ENCODE data around the gene TMF1.

The TMF1 gene, protein sequence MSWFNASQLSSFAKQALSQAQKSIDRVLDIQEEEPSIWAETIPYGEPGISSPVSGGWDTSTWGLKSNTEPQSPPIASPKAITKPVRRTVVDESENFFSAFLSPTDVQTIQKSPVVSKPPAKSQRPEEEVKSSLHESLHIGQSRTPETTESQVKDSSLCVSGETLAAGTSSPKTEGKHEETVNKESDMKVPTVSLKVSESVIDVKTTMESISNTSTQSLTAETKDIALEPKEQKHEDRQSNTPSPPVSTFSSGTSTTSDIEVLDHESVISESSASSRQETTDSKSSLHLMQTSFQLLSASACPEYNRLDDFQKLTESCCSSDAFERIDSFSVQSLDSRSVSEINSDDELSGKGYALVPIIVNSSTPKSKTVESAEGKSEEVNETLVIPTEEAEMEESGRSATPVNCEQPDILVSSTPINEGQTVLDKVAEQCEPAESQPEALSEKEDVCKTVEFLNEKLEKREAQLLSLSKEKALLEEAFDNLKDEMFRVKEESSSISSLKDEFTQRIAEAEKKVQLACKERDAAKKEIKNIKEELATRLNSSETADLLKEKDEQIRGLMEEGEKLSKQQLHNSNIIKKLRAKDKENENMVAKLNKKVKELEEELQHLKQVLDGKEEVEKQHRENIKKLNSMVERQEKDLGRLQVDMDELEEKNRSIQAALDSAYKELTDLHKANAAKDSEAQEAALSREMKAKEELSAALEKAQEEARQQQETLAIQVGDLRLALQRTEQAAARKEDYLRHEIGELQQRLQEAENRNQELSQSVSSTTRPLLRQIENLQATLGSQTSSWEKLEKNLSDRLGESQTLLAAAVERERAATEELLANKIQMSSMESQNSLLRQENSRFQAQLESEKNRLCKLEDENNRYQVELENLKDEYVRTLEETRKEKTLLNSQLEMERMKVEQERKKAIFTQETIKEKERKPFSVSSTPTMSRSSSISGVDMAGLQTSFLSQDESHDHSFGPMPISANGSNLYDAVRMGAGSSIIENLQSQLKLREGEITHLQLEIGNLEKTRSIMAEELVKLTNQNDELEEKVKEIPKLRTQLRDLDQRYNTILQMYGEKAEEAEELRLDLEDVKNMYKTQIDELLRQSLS

GRCh38 chr3:69051756-69052471, at the start of gene TMF1:
TMF1 (minus strand) TSS chr3:69052333; CDS start chr3:69052086, 247 bp downstream.
- DNase-seq (ENCODE audit: insufficient read length, low spot score) (peak; percentile 70), FAIRE-seq (peak; percentile 100)

DNA sequence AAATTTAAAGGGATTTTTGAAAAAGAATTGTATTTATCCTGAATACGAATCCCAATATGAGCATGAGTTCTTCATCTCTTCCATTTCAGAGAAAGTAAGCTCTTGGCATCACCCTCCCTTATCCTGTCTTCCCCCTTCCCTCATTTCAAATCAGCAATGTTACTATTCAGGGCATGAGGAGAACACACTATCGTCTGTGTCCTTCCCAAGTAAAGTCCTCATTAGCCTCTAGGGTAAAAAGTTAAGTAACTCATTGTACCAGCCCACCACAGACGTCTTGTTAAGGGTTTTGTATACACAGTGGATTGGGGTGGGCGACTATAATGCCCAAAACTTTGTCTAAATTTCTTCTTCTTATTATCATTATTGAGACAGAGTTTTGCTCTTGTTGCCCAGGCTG, 47.4 kb upstream of the TMF1 start:
- FAIRE-seq (no peak), DNase-seq (ENCODE audit: insufficient read length, low spot score) (no peak)

- DNase-seq (ENCODE audit: insufficient read length, low spot score) (no peak), FAIRE-seq (no peak)
Observed at GRCh38 chr3:69097407-69098086, 45.4 kb upstream of the TMF1 start.

GRCh38 chr3:69096299-69096698, 44.2 kb upstream of the TMF1 start:
- FAIRE-seq (no peak), DNase-seq (ENCODE audit: insufficient read length, low spot score) (no peak)

- DNase-seq (ENCODE audit: insufficient read length, low spot score) (no peak), FAIRE-seq (peak; percentile 72)
Observed at GRCh38 chr3:69095636-69096035, 43.5 kb upstream of the TMF1 start.

- FAIRE-seq (peak; percentile 59), DNase-seq (ENCODE audit: insufficient read length, low spot score) (no peak)
Observed at GRCh38 chr3:69094467-69095205, 42.5 kb upstream of the TMF1 start.

DNA sequence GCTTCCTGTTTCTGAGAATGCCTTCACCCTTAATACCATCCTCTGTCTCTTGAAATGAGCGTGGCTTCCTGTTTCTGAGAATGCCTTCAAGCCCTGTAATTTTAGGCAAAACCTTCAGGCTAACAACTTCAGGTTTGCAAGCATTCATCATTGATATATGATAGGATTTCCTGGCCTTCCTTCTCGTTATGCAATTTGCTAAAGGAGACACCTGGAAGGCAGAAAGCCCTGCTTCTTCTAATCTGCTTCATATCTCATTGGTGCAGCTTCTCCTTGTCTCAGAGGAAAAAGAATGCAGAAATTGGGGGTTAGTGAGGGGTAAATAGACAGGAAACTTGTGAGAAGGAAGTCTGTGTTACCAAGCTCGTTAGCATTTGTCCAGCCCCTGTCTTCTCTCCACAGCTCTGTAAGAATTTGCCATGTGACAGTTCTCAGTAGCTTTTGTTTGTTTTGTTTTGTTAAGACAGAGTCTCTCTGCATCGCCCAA, 39.9 kb upstream of the TMF1 start:
- FAIRE-seq = peak; percentile 96
- DNase-seq (ENCODE audit: insufficient read length, low spot score) = no peak

- no peak for DNase-seq (ENCODE audit: insufficient read length, low spot score)
- FAIRE-seq = peak; percentile 55
Observed at GRCh38 chr3:69091389-69092029, 39.4 kb upstream of the TMF1 start.

GRCh38 chr3:69090021-69090420, 37.9 kb upstream of the TMF1 start:
- no peak for DNase-seq (ENCODE audit: insufficient read length, low spot score)
- FAIRE-seq = no peak

GRCh38 chr3:69088063-69088462, 35.9 kb upstream of the TMF1 start:
- FAIRE-seq (peak; percentile 93), DNase-seq (ENCODE audit: insufficient read length, low spot score) (no peak)

DNA sequence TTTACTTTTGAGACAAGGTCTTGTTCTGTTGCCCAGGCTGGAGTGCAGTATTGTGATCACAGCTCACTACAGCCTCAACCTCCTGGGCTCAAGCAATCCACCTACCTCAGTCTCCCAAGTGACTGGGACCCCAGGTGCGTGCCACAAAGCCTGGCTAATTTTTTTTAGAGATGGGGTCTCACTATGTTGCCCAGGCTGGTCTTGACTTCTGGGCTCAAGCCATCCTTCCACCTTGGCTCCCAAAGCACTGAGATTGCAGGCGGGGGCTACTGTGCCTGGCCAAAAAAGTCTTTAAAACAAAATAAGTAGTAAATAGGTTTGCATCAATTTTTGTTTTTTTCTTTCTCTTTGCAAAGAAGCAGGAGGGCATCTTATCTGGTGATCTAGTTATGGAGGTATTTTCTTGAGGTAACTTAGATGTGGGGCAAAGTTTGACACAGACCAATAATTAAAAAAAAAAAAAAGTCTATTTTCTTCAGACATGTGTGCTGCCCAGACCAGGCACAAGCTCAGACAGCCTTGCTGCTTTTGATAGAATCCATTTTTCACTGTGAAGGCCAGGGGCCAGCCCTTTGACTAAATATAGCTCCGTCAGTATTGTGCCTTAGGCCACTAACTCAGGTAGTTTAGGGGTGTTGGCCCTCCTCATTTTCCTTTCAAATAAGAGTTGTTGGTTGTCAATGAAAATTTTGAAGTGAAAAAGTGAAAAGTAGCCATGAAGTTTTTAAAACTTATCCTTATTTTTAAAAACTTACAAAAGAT, 35.1 kb upstream of the TMF1 start:
- no peak for DNase-seq (ENCODE audit: insufficient read length, low spot score)
- peak; percentile 45 for FAIRE-seq

GRCh38 chr3:69085833-69086722, 33.9 kb upstream of the TMF1 start:
- peak; percentile 85 for FAIRE-seq
- no peak for DNase-seq (ENCODE audit: insufficient read length, low spot score)

- no peak for DNase-seq (ENCODE audit: insufficient read length, low spot score)
Observed at GRCh38 chr3:69085168-69085832, 33.2 kb upstream of the TMF1 start.

DNA sequence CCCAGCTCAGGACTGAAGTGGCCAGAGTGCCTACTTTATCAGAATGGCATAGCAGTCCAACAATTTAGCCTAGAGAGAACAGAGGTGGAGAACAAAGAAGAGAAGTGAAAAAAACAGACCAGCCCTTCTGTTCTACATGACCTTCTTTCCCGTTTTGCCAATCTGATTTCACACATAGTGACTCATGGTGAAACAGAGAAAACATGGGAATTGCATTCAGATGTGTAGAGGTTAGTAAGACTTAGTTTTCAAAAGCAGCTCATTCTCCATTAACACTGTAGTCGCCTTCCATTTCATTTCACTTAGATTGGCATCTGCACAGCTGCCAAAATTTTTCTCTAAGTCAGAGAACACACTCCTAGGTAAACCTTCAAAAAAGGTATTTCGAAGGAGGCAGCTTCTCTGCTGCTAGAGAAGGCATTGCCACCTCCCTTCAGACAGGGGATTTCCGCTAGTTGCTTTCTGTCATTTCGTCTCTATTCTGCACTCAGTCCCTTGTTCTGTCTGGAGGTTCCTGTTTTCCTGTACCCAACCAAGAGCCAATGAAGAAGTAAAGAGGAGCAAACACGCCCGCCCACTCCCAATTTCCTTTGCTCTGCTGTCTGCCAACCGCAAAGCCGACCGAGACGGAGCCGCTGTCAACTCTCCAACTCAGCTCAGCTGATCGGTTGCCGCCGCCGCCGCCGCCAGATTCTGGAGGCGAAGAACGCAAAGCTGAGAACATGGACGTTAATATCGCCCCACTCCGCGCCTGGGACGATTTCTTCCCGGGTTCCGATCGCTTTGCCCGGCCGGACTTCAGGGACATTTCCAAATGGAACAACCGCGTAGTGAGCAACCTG, 32.4 kb upstream of the TMF1 start, which contains the start of gene ARL6IP5:
ARL6IP5 (plus strand) TSS at position 612 of the 842 bp plus-strand sequence; CDS start at position 723, 111 bp downstream.
- DNase-seq (ENCODE audit: insufficient read length, low spot score) = peak; percentile 21
- peak; percentile 93 for FAIRE-seq

More at GRCh38 chr3:69085168-69085832, 33.2 kb upstream of the TMF1 start:
- no peak for FAIRE-seq

GRCh38 chr3:69082805-69083204, 30.7 kb upstream of the TMF1 start:
- FAIRE-seq (peak; percentile 93), DNase-seq (ENCODE audit: insufficient read length, low spot score) (no peak)
